GM12864 (cell line): ENCODE measurements around the gene LIN7C.
"Not testable (repeated sequence)": the region's sequence is repeated elsewhere in the genome, so short reads cannot be mapped to it uniquely, and the experiment has no call there.

Source experiments
- DNase-seq: peaks from one replicate; pipeline ENCODE4 v3.0.0-alpha.2; 2011; ENCODE audit warnings: low read depth
- H3K4me3 ChIP-seq: 2 replicates; pipeline ENCODE4 v1.5.1; 2011; ENCODE audit warnings: mild to moderate bottlenecking, low read depth, low read length, control low read depth
- TF ChIP-seq, protein P1 (sequence below): IDR thresholded peaks from 2 replicates; pipeline ENCODE4 v1.5.1; 2011; ENCODE audit warnings: low read depth, mild to moderate bottlenecking, moderate library complexity, low read length, control low read depth, inconsistent platforms; ENCODE audit errors: missing control alignments

Gene LIN7C

DNA sequence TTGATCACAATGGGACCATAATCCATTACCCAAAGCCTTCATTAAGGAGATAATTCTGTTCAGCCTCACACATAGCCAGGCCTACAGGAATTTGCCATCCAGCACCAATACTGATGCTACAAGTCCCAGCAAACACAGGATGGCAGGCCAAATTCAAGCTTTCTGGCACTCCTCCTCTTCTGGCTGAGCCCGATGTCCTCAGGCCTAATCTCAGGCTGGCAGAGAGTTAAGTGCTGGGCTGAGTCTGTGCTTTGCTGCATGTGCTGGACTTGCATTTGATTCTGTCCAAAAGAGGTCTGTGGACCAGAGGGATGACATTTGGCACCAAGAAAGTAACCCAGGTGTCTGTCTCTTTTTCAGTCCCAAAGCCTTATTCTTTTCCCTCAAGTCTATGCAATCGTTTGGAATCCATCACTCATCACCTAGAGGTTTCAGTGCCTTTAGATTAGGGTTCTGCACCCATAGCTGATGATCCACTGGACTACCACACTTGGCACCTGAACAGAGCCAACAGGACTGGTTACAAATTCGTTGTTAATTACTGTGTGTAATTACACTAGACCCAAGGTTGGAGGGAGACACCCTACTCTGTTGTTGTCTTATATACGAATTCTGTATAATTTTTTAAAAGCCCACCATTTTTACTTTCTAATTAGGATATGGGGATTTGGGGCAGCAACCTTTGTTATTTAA lies 19.4 kb upstream of the LIN7C start:
- no peak for DNase-seq
- TF ChIP-seq, protein P1, sequence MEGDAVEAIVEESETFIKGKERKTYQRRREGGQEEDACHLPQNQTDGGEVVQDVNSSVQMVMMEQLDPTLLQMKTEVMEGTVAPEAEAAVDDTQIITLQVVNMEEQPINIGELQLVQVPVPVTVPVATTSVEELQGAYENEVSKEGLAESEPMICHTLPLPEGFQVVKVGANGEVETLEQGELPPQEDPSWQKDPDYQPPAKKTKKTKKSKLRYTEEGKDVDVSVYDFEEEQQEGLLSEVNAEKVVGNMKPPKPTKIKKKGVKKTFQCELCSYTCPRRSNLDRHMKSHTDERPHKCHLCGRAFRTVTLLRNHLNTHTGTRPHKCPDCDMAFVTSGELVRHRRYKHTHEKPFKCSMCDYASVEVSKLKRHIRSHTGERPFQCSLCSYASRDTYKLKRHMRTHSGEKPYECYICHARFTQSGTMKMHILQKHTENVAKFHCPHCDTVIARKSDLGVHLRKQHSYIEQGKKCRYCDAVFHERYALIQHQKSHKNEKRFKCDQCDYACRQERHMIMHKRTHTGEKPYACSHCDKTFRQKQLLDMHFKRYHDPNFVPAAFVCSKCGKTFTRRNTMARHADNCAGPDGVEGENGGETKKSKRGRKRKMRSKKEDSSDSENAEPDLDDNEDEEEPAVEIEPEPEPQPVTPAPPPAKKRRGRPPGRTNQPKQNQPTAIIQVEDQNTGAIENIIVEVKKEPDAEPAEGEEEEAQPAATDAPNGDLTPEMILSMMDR, result no peak
- H3K4me3 ChIP-seq, result no peak overlapping the region

DNA sequence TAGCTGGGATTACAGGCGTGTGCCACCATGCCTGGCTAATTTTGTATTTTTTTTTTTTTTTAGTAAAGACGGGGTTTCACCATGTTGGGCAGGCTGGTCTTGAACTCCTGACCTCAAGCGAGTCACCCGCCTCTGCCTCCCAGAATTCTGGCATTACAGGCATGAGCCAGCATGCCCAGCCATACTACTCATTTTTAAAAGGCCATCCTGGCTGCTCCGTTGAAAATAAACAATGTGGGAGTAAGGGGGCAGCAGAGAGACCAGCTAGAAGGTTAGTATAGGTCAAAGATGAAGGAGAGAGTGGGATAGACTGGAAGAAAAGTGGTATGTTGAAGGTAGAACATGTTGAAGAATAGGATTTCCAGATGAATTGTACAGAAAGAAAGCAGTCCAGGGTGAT lies 17.6 kb upstream of the LIN7C start:
- no peak overlapping the region for H3K4me3 ChIP-seq
- TF ChIP-seq, protein P1, result peak; percentile 20
- DNase-seq, result no peak

DNA sequence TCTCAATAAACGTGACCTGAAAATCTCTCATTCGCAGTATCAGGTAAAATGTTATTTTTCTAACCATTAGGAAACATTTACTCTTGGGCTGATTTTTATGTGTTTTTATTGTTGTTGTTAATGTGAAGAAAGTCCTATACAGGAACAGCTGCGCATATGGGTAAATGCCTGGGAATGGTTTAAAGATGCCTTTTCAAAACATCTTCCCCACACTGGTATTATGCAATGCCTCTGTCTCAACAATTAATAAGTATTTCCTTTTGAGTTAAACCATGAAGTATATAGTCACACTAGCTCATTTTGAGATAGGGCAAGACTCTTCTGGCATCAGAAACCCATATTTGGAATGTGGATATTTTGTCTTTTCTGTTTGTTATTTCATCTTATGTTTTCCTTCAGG lies 13.7 kb upstream of the LIN7C start:
- H3K4me3 ChIP-seq, result no peak overlapping the region
- no peak for DNase-seq
- TF ChIP-seq, protein P1, result no peak

DNA sequence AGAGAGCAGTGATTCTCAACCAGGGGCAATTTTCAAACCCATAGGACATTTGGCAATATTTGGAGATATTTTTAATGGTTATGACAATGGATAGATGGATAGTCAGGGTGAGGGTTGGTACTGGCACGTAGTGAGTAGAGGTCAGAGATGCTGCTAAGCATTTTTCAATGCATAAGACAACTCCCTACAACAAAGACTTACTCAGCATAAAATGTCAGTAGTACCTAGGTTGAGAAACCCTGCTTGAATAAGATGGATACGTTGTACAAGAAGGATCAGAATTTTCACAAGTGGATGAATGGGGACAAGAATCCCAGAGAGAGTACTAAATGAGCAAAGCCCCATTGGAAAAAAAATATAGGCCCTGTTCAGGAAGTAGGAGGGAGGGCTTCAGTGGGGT lies 11.9 kb upstream of the LIN7C start:
- TF ChIP-seq, protein P1, result no peak
- H3K4me3 ChIP-seq, result no peak overlapping the region
- no peak for DNase-seq

DNA sequence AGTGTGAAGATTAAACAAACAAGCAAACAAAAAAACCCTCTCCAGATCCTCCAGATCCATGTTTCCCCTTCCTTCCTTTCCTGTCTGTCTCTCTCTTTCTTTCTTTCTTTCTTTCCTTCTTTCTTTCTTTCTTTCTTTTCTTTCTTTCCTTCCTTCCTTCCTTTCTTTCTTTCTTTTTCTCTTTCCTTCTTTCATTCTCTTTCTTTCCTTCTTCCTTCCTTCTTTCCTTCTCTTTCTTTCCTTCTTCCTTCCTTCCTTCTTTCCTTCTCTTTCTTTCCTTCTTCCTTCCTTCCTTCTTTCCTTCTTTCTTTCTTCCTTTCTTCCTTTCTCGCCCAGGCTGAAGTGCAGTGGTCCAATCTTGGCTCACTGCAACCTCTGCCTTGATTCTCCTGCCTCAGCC lies 10.9 kb upstream of the LIN7C start:
- DNase-seq, H3K4me3 ChIP-seq: not testable (repeated sequence)

DNA sequence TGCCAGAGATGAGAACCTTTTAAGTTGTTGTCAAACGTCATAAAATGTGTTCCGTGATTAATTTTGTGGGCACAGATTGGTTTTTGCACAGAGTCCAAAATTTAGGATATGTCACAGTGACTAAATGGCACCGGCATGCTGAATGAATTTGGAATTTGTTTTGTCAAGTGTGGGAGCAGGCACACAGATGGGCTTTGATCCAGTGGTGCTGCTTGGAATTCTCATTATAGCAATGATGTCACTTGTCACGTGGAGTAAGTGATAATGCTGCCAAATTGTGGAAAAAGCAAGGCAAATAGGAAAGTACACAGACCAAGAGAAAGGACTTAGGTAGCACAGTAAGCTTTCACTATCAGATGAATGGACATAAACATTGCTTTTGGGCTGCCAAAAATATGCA lies 8.0 kb upstream of the LIN7C start:
- no peak overlapping the region for H3K4me3 ChIP-seq
- TF ChIP-seq, protein P1, result no peak
- DNase-seq, result no peak

DNA sequence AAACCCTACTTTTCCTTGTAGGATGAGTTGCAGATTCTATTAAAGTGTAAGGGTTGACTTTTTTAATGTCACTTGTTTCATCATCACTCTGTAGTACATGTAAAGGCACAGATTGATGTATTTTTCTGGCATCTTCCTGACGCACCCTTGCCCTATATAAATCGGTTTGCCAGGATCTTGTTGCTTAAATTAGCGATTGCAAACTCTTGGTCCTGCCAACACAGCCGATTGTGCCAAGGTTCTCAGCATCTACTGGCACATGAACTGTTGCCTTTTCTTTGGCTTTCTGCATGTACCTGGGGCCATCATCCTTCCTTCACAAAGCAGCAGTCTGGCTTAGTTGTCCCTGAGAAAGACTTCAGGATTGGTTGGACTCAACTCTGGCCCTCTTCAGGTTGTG lies 7.5 kb upstream of the LIN7C start:
- TF ChIP-seq, protein P1, result no peak
- no peak for DNase-seq
- H3K4me3 ChIP-seq, result no peak overlapping the region
